ENCODE data around the gene CLDN34. TPM values are rescaled to one million over a fixed set of nuclear protein-coding genes. Genes with fewer than 3 reads are reported as not detected.

Gene CLDN34, protein sequence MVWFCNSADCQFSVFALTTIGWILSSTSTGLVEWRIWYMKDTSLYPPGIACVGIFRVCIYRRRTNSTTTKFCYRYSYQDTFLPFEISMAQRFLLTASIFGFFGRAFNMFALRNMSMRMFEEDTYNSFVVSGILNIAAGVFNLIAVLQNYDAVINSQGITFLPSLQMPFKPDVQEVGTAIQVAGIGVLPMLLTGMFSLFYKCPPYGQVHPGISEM
- total RNA-seq: not detected in 2 replicates

DNA sequence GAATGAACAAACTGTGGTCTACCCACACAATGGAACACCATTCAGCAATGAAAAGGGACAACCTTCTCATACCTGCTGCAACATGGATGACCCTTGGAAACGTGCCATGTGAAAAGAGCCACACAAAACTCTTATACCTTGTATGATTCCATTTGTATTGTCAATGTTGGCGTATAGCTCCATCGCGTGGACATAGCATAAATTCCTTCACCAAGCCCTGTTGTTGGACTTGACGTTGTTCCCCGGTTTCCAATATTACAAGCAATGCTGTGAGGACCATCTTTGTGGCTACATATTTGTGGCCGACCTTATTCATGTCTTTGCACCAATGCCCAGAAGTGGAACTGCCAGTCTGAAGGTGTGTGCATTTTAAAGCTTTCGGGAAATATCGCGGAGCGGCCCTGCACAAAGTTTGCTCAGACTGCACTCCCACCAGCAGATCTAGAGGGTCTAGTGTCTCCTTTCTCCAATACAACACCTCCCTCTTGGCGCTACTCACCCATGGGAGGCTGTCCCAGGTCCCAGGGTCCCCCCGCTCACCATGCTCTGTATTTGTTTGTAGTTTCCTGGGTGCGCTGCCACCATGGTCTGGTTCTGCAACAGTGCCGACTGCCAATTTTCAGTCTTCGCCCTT, at the start of gene CLDN34:
Gene CLDN34, plus strand, starts transcription at position 584 of the 634 bp plus-strand sequence. Its CDS starts 0 bp downstream, at position 584.

Other genes with a start within 250 kb of the CLDN34 start
- 0.43 and 0.44 TPM in 2 replicates for gene GPR143, start 201.5 kb upstream of the CLDN34 start, total RNA-seq
- gene SHROOM2, start 180.9 kb upstream of the CLDN34 start, total RNA-seq: 1.8 and 6.7 TPM in 2 replicates
- gene CLCN4, start 189.6 kb downstream of the CLDN34 start, total RNA-seq: 5.0 and 7.2 TPM in 2 replicates